A549 (cell line): ENCODE results near the gene SAXO1. TPM values are rescaled to one million over a fixed set of nuclear protein-coding genes. Genes with fewer than 3 reads are reported as not detected.

Source experiments
- ATAC-seq, 2 experiments: fragments of 200-7000 bp in 1 of 2; fragments of >200 bp in 1 of 2; cut with Nextera tagmentation in 1 of 2; cut with Tn5 transposase in 1 of 2; 3 replicates each; pipeline versions ENCODE4 v1.8.0 to v1.9.1; 2018 to 2020; ENCODE audit warnings: mild to moderate bottlenecking in 1 of 2, moderate library complexity in 1 of 2
- CTCF ChIA-PET: fragments of 300-600 bp; sonication (Branson Sonifier 250); formaldehyde crosslinking; extraction: SDS; loops from one replicate; lab custom pipeline; 2021; ENCODE audit warnings: antibody characterized with exemption, inconsistent platforms; lab: Yijun Ruan, JAX
- POLR2A ChIA-PET: fragments of 350-600 bp; formaldehyde crosslinking; extraction: SDS; loops from one replicate; lab custom pipeline; 2021; ENCODE audit warnings: antibody characterized with exemption, inconsistent platforms; lab: Yijun Ruan, JAX
- DNase-seq, 2 experiments: peaks; one replicate each; pipeline versions ENCODE4 v3.0.0 to v3.0.0-alpha.2; 2011 to 2016; ENCODE audit warnings: low read depth in 1 of 2, low spot score in 1 of 2
- FAIRE-seq: peaks from 2 replicates; lab custom pipeline; 2011; peaks lifted over from hg19 to GRCh38; lab: Jason Lieb, UNC
- H3K27ac ChIP-seq, 2 experiments: fragments of >200 bp; sonication (Bioruptor Twin); formaldehyde crosslinking; 3 replicates each; pipeline ENCODE4 v1.5.1; 2016 to 2017
- H3K4me1 ChIP-seq: fragments of >200 bp; sonication (Bioruptor Twin); formaldehyde crosslinking; 3 replicates; pipeline ENCODE4 v1.6.1; 2016
- H3K4me2 ChIP-seq: fragments of >200 bp; sonication (Bioruptor Twin); formaldehyde crosslinking; 3 replicates; pipeline ENCODE4 v1.6.1; 2016
- H3K4me3 ChIP-seq: fragments of >200 bp; sonication (Bioruptor Twin); formaldehyde crosslinking; 3 replicates; pipeline ENCODE4 v1.5.1; 2016
- H3K9me3 ChIP-seq: fragments of >200 bp; sonication (Bioruptor Twin); formaldehyde crosslinking; 3 replicates; pipeline ENCODE4 v1.6.1; 2016
- CBX2 ChIP-seq: fragments of 200-600 bp; sonication (generic); IDR thresholded peaks from 2 replicates; pipeline ENCODE4 v1.6.1; 2016; ENCODE audit warnings: low read depth, mild to moderate bottlenecking, borderline replicate concordance
- CBX8 ChIP-seq: fragments of 200-600 bp; sonication (generic); IDR thresholded peaks from 2 replicates; pipeline ENCODE4 v1.6.1; 2016
- CEBPB ChIP-seq, 2 experiments: fragments of >200 bp in 1 of 2; sonication (Bioruptor Twin) in 1 of 2; formaldehyde crosslinking in 1 of 2; IDR thresholded peaks; 2 replicates each; pipeline ENCODE4 v1.6.1; 2012 to 2016
- CHD4 ChIP-seq: fragments of 200-600 bp; sonication (generic); IDR thresholded peaks from 2 replicates; pipeline ENCODE4 v1.6.1; 2016; ENCODE audit warnings: antibody characterized with exemption, mild to moderate bottlenecking, borderline replicate concordance
- EHF ChIP-seq: fragments of 250-450 bp; sonication (Bioruptor Pico); IDR thresholded peaks from 2 replicates; pipeline ENCODE4 v1.5.0; 2020; ENCODE audit warnings: mild to moderate bottlenecking
- EP300 ChIP-seq, 2 experiments: fragments of >200 bp; sonication (Bioruptor Twin); formaldehyde crosslinking; IDR thresholded peaks; 2 replicates in 1 of 2; 3 replicates in 1 of 2; pipeline ENCODE4 v1.6.1; 2016 to 2017
- FOSB ChIP-seq: fragments of 250-450 bp; sonication (Bioruptor Pico); IDR thresholded peaks from 2 replicates; pipeline ENCODE4 v1.5.0; 2020; ENCODE audit warnings: mild to moderate bottlenecking, moderate library complexity
- HDAC2 ChIP-seq: fragments of 200-600 bp; sonication (generic); IDR thresholded peaks from 2 replicates; pipeline ENCODE4 v1.6.1; 2016
- HEYL ChIP-seq: fragments of 250-450 bp; sonication (Bioruptor Pico); IDR thresholded peaks from 2 replicates; pipeline ENCODE4 v1.8.0; 2021; ENCODE audit warnings: mild to moderate bottlenecking, moderate library complexity
- KDM1A ChIP-seq: fragments of 200-600 bp; sonication (generic); IDR thresholded peaks from 2 replicates; pipeline ENCODE4 v1.6.1; 2016; ENCODE audit warnings: low read depth, mild to moderate bottlenecking
- MAZ ChIP-seq: fragments of 150-350 bp; IDR thresholded peaks from 2 replicates; pipeline ENCODE4 v1.6.1; 2014; ENCODE audit warnings: antibody characterized with exemption, low read depth, low read length, borderline replicate concordance
- ZC3H11A ChIP-seq: fragments of 450-650 bp; IDR thresholded peaks from 2 replicates; pipeline ENCODE4 v1.6.1; 2014; ENCODE audit warnings: antibody characterized with exemption, mild to moderate bottlenecking
- ZFP36 ChIP-seq: fragments of 450-650 bp; IDR thresholded peaks from 2 replicates; pipeline ENCODE4 v1.6.1; 2014; ENCODE audit warnings: borderline replicate concordance; ENCODE audit not compliant: partially characterized antibody
- ZSCAN20 ChIP-seq: fragments of 250-450 bp; sonication (Bioruptor Pico); IDR thresholded peaks from 2 replicates; pipeline ENCODE4 v1.8.0; 2022; ENCODE audit warnings: mild to moderate bottlenecking, moderate library complexity
- WGBS: methylation state at CpG from one replicate; pipeline ENCODE4 v1.1.6; 2017; ENCODE audit errors: missing lambda C conversion rate; 5-methylcytosine and 5-hydroxymethylcytosine counted together
- polyA plus RNA-seq, 4 experiments: library from polyadenylated mRNA; depleted of rRNA in 3 of 4; stranded (reverse); fragments of >200 nt; fragmentation: RNase III in 1 of 4; extraction: RNeasy Plus Mini Kit Qiagen cat#74134 plus additional on column Dnase treatment in 1 of 4; gene quantifications; 2 replicates in 3 of 4; 3 replicates in 1 of 4; pipeline ENCODE4 v1.2.3, GENCODE V29; 2011 to 2017
- TF ChIP-seq, protein P1 (sequence below): IDR thresholded peaks from 2 replicates; pipeline ENCODE4 v1.6.1; 2012
- TF ChIP-seq, protein P2 (sequence below): fragments of 200-600 bp; sonication (generic); IDR thresholded peaks from 2 replicates; pipeline ENCODE4 v1.6.1; 2016; ENCODE audit warnings: antibody characterized with exemption, mild to moderate bottlenecking, moderate library complexity

Gene SAXO1
- polyA plus RNA-seq, 2 of the 4 experiments (the other 2 are of a cell fraction): not detected

DNA sequence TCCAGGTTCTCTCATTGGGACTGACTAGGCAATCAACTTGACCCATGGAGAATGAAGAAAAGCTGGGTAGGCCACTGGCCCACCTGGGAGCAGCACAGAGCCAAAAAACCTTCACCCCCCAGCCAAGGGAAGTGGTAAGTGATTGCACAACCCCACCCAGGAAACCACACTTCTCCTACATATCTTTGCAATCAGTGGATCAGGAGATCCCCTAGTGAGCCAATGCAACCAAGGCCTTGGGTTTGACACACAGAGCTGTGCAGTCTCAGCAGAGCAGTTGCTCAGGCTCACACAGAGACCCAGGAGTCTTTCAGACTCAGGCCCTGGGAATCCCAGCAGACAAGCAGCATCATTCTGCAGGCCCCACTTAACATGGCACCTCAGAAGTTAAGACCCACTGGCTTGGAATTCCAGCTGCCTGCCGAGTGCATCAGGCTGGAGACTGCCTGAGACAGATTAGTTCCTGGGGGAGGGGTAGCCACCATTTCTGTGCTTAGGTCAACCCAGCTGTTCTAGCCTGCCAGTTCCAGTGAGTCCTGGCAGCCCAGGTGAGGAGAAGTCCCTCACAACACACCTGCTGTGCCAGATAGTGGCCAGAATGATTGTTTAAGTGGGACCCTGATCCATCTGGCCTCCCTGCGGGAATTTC, 136.4 kb downstream of the SAXO1 start:
- CTCF ChIA-PET: no interaction called here
- no peak overlapping the region for H3K4me2 ChIP-seq
- no peak for DNase-seq
- TF ChIP-seq KDM1A (no peak), FOSB (CRISPR knock-in tag) (no peak), EP300 (IDR thresholded peaks at IDR 0.05) (no peak), CBX8 (no peak), MAZ (no peak), HEYL (CRISPR knock-in tag) (no peak), HDAC2 (no peak), CBX2 (no peak), ZC3H11A (no peak), CHD4 (no peak), ZSCAN20 (CRISPR knock-in tag) (no peak)
- TF ChIP-seq, protein P1, sequence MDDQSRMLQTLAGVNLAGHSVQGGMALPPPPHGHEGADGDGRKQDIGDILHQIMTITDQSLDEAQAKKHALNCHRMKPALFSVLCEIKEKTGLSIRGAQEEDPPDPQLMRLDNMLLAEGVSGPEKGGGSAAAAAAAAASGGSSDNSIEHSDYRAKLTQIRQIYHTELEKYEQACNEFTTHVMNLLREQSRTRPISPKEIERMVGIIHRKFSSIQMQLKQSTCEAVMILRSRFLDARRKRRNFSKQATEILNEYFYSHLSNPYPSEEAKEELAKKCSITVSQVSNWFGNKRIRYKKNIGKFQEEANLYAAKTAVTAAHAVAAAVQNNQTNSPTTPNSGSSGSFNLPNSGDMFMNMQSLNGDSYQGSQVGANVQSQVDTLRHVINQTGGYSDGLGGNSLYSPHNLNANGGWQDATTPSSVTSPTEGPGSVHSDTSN: no peak
- TF ChIP-seq, protein P2, sequence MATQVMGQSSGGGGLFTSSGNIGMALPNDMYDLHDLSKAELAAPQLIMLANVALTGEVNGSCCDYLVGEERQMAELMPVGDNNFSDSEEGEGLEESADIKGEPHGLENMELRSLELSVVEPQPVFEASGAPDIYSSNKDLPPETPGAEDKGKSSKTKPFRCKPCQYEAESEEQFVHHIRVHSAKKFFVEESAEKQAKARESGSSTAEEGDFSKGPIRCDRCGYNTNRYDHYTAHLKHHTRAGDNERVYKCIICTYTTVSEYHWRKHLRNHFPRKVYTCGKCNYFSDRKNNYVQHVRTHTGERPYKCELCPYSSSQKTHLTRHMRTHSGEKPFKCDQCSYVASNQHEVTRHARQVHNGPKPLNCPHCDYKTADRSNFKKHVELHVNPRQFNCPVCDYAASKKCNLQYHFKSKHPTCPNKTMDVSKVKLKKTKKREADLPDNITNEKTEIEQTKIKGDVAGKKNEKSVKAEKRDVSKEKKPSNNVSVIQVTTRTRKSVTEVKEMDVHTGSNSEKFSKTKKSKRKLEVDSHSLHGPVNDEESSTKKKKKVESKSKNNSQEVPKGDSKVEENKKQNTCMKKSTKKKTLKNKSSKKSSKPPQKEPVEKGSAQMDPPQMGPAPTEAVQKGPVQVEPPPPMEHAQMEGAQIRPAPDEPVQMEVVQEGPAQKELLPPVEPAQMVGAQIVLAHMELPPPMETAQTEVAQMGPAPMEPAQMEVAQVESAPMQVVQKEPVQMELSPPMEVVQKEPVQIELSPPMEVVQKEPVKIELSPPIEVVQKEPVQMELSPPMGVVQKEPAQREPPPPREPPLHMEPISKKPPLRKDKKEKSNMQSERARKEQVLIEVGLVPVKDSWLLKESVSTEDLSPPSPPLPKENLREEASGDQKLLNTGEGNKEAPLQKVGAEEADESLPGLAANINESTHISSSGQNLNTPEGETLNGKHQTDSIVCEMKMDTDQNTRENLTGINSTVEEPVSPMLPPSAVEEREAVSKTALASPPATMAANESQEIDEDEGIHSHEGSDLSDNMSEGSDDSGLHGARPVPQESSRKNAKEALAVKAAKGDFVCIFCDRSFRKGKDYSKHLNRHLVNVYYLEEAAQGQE: no peak
- TF ChIP-seq, all 56 proteins: peak for 0
- no peak overlapping the region for H3K4me3 ChIP-seq
- WGBS: 0% methylated on average over 1 of the region's 2 CpGs
- peaks cover 8% of the 10 kb centered on the region; the same call in 2 of the 3 replicates for H3K9me3 ChIP-seq
- POLR2A ChIA-PET: no interaction called here
- no peak for FAIRE-seq
- no peak for ATAC-seq
- no peaks in the 10 kb centered on the region for H3K4me1 ChIP-seq
- H3K27ac ChIP-seq: no peak overlapping the region

DNA sequence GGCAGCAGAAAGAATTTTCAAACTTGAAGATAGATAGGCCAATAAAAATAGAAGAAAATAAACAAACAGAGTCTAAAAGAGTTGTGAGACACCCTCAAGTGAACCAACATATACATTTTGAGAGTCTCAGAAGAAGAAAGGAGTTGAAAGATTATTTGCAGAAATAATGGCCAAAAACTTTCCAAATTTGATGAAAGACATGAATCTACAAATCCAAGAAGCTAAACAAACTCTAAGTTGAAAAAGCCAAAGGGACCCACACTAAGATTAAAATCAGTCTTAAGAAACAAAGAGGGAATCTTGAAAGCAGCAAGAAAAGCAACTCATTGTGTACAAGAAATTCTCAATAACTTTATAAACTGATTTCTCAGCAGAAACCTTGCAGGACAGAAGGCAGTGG, 137.0 kb downstream of the SAXO1 start:
- TF ChIP-seq ZFP36: no peak
- TF ChIP-seq, protein P2: no peak
- no peak for TF ChIP-seq CEBPB (IDR thresholded peaks at IDR 0.05)
- TF ChIP-seq, protein P1: no peak
- no peak for TF ChIP-seq EHF (CRISPR knock-in tag)
- ChIA-PET POLR2A (no interaction called here), CTCF (no interaction called here)
- H3K4me3 ChIP-seq: no peak overlapping the region
- ATAC-seq (no peak), FAIRE-seq (no peak), DNase-seq (no peak)
- H3K27ac ChIP-seq: no peak overlapping the region
- no peaks in the 10 kb centered on the region for H3K4me1 ChIP-seq
- H3K9me3 ChIP-seq: peaks cover 8% of the 10 kb centered on the region; the same call in 2 of the 3 replicates
- no peak overlapping the region for H3K4me2 ChIP-seq
